ENCODE measurements around the gene PRLR.

PRLR gene

GRCh38 chr5:35145691-35146317 is 84.5 kb downstream of the PRLR start:
- no peak for TF ChIP-seq EZH2phosphoT487 (IDR thresholded peaks at IDR 0.05; ENCODE audit: low read depth)
- no peak for TF ChIP-seq CTCF (IDR thresholded peaks at IDR 0.05; ENCODE audit: low read depth, low read length)
- no peak overlapping the region for H3K9ac ChIP-seq (ENCODE audit: low read length)
- H3K4me1 ChIP-seq (ENCODE audit: low read length), result no peaks in the 10 kb centered on the region
- H3K4me2 ChIP-seq (ENCODE audit: low read length), result no peak overlapping the region
- H3K36me3 ChIP-seq (replicated peaks; ENCODE audit: low read depth, low read length), result no peaks in the 10 kb centered on the region
- no peak overlapping the region for H3K27ac ChIP-seq (ENCODE audit: low read length)
- no peaks in the 10 kb centered on the region for H3K79me2 ChIP-seq (ENCODE audit: low read length)
- no peaks in the 10 kb centered on the region for H4K20me1 ChIP-seq (ENCODE audit: insufficient read depth, low read length)
- H2AFZ ChIP-seq (ENCODE audit: low read depth, low read length), result no peak overlapping the region
- no peaks in the 10 kb centered on the region for H3K27me3 ChIP-seq (ENCODE audit: low read depth, low read length)
- H3K4me3 ChIP-seq (ENCODE audit: low read length), result no peak overlapping the region
- no peaks in the 10 kb centered on the region for H3K9me3 ChIP-seq (ENCODE audit: insufficient read depth, low read length)

- no peak overlapping the region for H3K9ac ChIP-seq (ENCODE audit: low read length)
- H3K4me3 ChIP-seq (ENCODE audit: low read length), result no peak overlapping the region
- H3K4me1 ChIP-seq (ENCODE audit: low read length), result no peaks in the 10 kb centered on the region
- no peaks in the 10 kb centered on the region for H3K9me3 ChIP-seq (ENCODE audit: insufficient read depth, low read length)
- TF ChIP-seq CTCF (IDR thresholded peaks at IDR 0.05; ENCODE audit: low read depth, low read length), result no peak
- TF ChIP-seq EZH2phosphoT487 (IDR thresholded peaks at IDR 0.05; ENCODE audit: low read depth), result no peak
- no peaks in the 10 kb centered on the region for H3K36me3 ChIP-seq (replicated peaks; ENCODE audit: low read depth, low read length)
- H3K27ac ChIP-seq (ENCODE audit: low read length), result no peak overlapping the region
- H4K20me1 ChIP-seq (ENCODE audit: insufficient read depth, low read length), result no peaks in the 10 kb centered on the region
- H3K79me2 ChIP-seq (ENCODE audit: low read length), result no peaks in the 10 kb centered on the region
- no peaks in the 10 kb centered on the region for H3K27me3 ChIP-seq (ENCODE audit: low read depth, low read length)
- no peak overlapping the region for H3K4me2 ChIP-seq (ENCODE audit: low read length)
- H2AFZ ChIP-seq (ENCODE audit: low read depth, low read length), result no peak overlapping the region
These were observed 85.3 kb downstream of the PRLR start for GRCh38 chr5:35145012-35145411.

- H3K79me2 ChIP-seq (ENCODE audit: low read length), result no peaks in the 10 kb centered on the region
- H3K27ac ChIP-seq (ENCODE audit: low read length), result no peak overlapping the region
- TF ChIP-seq EZH2phosphoT487 (IDR thresholded peaks at IDR 0.05; ENCODE audit: low read depth) (no peak), CTCF (IDR thresholded peaks at IDR 0.05; ENCODE audit: low read depth, low read length) (no peak)
These were observed 86.4 kb downstream of the PRLR start for GRCh38 chr5:35143841-35144240.

GRCh38 chr5:35141739-35142138 is 88.5 kb downstream of the PRLR start:
- H3K79me2 ChIP-seq (ENCODE audit: low read length), result no peaks in the 10 kb centered on the region

More at GRCh38 chr5:35143841-35144240, 86.4 kb downstream of the PRLR start:
- Histone ChIP-seq H3K36me3 (replicated peaks; ENCODE audit: low read depth, low read length) (no peaks in the 10 kb centered on the region), H3K4me3 (ENCODE audit: low read length) (no peak overlapping the region), H3K27me3 (ENCODE audit: low read depth, low read length) (no peaks in the 10 kb centered on the region), H3K9ac (ENCODE audit: low read length) (no peak overlapping the region), H3K9me3 (ENCODE audit: insufficient read depth, low read length) (no peaks in the 10 kb centered on the region), H3K4me2 (ENCODE audit: low read length) (no peak overlapping the region), H2AFZ (ENCODE audit: low read depth, low read length) (no peak overlapping the region), H4K20me1 (ENCODE audit: insufficient read depth, low read length) (no peaks in the 10 kb centered on the region), H3K4me1 (ENCODE audit: low read length) (no peaks in the 10 kb centered on the region)

More at GRCh38 chr5:35141739-35142138, 88.5 kb downstream of the PRLR start:
- no peaks in the 10 kb centered on the region for H3K36me3 ChIP-seq (replicated peaks; ENCODE audit: low read depth, low read length)
- no peak overlapping the region for H3K4me3 ChIP-seq (ENCODE audit: low read length)
- no peak for TF ChIP-seq CTCF (IDR thresholded peaks at IDR 0.05; ENCODE audit: low read depth, low read length)
- no peak for TF ChIP-seq EZH2phosphoT487 (IDR thresholded peaks at IDR 0.05; ENCODE audit: low read depth)
- H3K9me3 ChIP-seq (ENCODE audit: insufficient read depth, low read length), result no peaks in the 10 kb centered on the region
- no peak overlapping the region for H3K27ac ChIP-seq (ENCODE audit: low read length)
- H3K4me2 ChIP-seq (ENCODE audit: low read length), result no peak overlapping the region
- H2AFZ ChIP-seq (ENCODE audit: low read depth, low read length), result no peak overlapping the region
- H3K9ac ChIP-seq (ENCODE audit: low read length), result no peak overlapping the region
- H3K4me1 ChIP-seq (ENCODE audit: low read length), result no peaks in the 10 kb centered on the region
- H3K27me3 ChIP-seq (ENCODE audit: low read depth, low read length), result no peaks in the 10 kb centered on the region
- H4K20me1 ChIP-seq (ENCODE audit: insufficient read depth, low read length), result no peaks in the 10 kb centered on the region

All from OCI-LY3 (cell line).